Activated T-cell treated with anti-CD3 and anti-CD28 coated beads, Interleukin-2, amount 50 U/mL, for 72 hours (primary cell): ENCODE data around the gene MOCS3. TPM values are rescaled to one million over a fixed set of nuclear protein-coding genes. Genes with fewer than 3 reads are reported as not detected.

Experiments used
- ATAC-seq, 2 donors: fragments of 150-1000 bp; cut with Tn5 transposase; replicated peaks in 1 of 2; 2 replicates each; pipeline ENCODE4 v1.10.0; 2021; ENCODE audit warnings: moderate library complexity in 2 of 2, mild to moderate bottlenecking in 1 of 2
- DNase-seq, 2 donors: peaks; one replicate each; pipeline ENCODE4 v3.0.0; 2021 to 2022; ENCODE audit warnings: mixed read lengths in 1 of 2
- H3K27ac Mint-ChIP-seq: one replicate; pipeline ENCODE4 v1.8.0; 2022; ENCODE audit warnings: mild to moderate bottlenecking, moderate library complexity, mixed read lengths
- H3K27me3 Mint-ChIP-seq: one replicate; pipeline ENCODE4 v1.8.0; 2022; ENCODE audit warnings: low read depth, mixed read lengths
- H3K36me3 Mint-ChIP-seq, 2 donors: one replicate each; pipeline ENCODE4 v1.8.0; 2022; ENCODE audit warnings: mixed read lengths in 2 of 2, mild to moderate bottlenecking in 1 of 2; ENCODE audit not compliant: insufficient read depth in 2 of 2
- H3K4me1 Mint-ChIP-seq: one replicate; pipeline ENCODE4 v1.8.0; 2022; ENCODE audit warnings: low read depth, mixed read lengths
- H3K4me3 Mint-ChIP-seq, 2 donors: one replicate each; pipeline ENCODE4 v1.8.0; 2022; ENCODE audit warnings: mild to moderate bottlenecking in 2 of 2, mixed read lengths in 2 of 2, moderate library complexity in 2 of 2
- H3K9me3 Mint-ChIP-seq, 2 donors: one replicate each; pipeline ENCODE4 v1.8.0; 2022; ENCODE audit warnings: mixed read lengths in 2 of 2
- total RNA-seq, 2 donors: library from RNA; stranded (reverse); gene quantifications; one replicate each; pipeline ENCODE4 v1.2.3, GENCODE V29; 2022

MOCS3 gene
- total RNA-seq, 2 donors from 2014 or later: 4.1 to 4.2 TPM

- no peak overlapping the region for H3K27ac Mint-ChIP-seq
- H3K4me3 Mint-ChIP-seq: no peak overlapping the region
- no peak for DNase-seq
- no peak for ATAC-seq
- no peaks in the 10 kb centered on the region for H3K9me3 Mint-ChIP-seq
- no peaks in the 10 kb centered on the region for H3K27me3 Mint-ChIP-seq
- peaks cover 5 to 40% of the 10 kb centered on the region in 2 donors for H3K36me3 Mint-ChIP-seq
- H3K4me1 Mint-ChIP-seq: peaks cover 88% of the 10 kb centered on the region
Observed at GRCh38 chr20:50924261-50924920, 34.2 kb upstream of the MOCS3 start.

DNA sequence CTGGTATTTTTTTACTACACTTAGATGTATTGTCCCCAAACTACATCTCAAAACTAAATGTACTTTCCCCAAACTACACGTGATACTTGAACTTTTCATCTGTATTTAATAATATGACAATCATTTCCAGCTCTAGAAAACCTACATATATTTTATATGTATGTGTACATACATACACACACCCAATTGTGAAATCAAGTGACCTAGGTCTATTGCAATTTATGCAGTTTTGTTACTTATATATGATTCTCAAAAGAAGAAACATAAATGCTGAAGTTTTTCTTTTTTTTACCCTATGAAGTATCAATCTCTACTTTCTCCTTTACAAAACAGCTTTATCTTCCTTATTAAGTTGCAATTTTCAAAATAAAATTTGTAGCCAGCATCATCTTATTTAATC is 32.1 kb upstream of the MOCS3 start:
- Mint-ChIP-seq H3K4me1 (peaks cover 73% of the 10 kb centered on the region), H3K9me3 (no peaks in the 10 kb centered on the region), H3K27me3 (no peaks in the 10 kb centered on the region), H3K27ac (peak overlapping the region; percentile 91), H3K4me3 (no peak overlapping the region), H3K36me3 (peaks cover 12 to 41% of the 10 kb centered on the region in 2 donors)
- DNase-seq (no peak), ATAC-seq (no peak)

GRCh38 chr20:50928469-50928868 is 30.1 kb upstream of the MOCS3 start:
- no peaks in the 10 kb centered on the region for H3K9me3 Mint-ChIP-seq
- no peaks in the 10 kb centered on the region for H3K27me3 Mint-ChIP-seq
- peaks cover 12 to 38% of the 10 kb centered on the region in 2 donors for H3K36me3 Mint-ChIP-seq
- H3K4me3 Mint-ChIP-seq: peak overlapping the region; percentile 94 to 98
- no peak for ATAC-seq
- no peak for DNase-seq
- peaks cover 69% of the 10 kb centered on the region for H3K4me1 Mint-ChIP-seq
- H3K27ac Mint-ChIP-seq: peak overlapping the region; percentile 99

GRCh38 chr20:50929299-50930138 is 29.1 kb upstream of the MOCS3 start:
- H3K27me3 Mint-ChIP-seq: no peaks in the 10 kb centered on the region
- H3K4me1 Mint-ChIP-seq: peaks cover 60% of the 10 kb centered on the region
- no peaks in the 10 kb centered on the region for H3K9me3 Mint-ChIP-seq
- DNase-seq (peak; percentile 96), ATAC-seq (peak; percentile 72 to 76)
- H3K27ac Mint-ChIP-seq: peak overlapping the region; percentile 99
- H3K4me3 Mint-ChIP-seq: peak overlapping the region; percentile 94 to 98
- peaks cover 12 to 41% of the 10 kb centered on the region in 2 donors for H3K36me3 Mint-ChIP-seq

DNA sequence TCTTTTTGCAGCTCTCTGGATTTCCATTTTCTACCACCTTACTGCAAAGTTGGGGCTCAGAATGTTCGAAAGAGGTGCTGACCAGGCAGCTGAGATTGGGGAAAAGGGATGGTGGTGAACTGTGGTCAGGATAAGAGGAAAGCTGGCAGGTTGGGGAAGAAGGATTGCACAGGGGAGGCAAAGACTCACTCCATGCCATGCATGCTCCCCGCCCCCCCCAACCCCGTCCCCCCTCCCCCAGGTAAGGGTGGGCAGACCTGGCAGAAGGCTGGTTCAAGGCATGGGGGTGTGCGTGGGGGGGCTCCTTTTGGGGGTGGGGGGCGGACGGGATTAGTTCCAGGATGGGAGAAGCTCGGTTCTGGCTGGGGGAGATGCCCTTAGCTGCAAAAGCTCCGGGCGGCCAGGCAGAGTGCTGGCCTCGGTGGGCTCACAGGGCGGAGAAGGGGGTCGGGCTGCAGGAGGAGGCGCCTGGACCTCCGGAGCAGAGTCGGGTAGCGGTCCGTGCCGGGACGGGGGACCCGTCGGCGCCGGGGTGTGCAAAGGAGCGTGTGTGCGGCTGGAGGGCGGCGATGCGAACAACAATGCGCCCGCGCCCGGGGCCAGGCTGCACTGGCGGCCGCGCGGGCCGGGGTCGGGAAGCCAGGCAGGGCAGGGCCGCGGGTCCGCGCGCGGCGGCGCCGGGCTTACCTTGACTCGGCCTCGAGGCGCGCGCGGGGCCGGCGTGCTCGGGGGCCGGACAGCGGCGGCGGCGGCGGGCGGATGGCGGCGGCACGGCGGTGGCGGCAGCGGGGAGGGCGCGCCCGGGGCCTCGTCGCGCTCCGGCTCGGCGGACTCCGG is 28.3 kb upstream of the MOCS3 start:
- Mint-ChIP-seq H3K4me1 (peaks cover 52% of the 10 kb centered on the region), H3K9me3 (no peaks in the 10 kb centered on the region), H3K27me3 (no peaks in the 10 kb centered on the region), H3K36me3 (peaks cover 12 to 38% of the 10 kb centered on the region in 2 donors), H3K27ac (peak overlapping the region; percentile 99), H3K4me3 (peak overlapping the region; percentile 94 to 98)
- peak; percentile 43 to 56 for DNase-seq
- peak in 1 of 2 donors; percentile 8 for ATAC-seq

- H3K27ac Mint-ChIP-seq: peak overlapping the region; percentile 68
- H3K36me3 Mint-ChIP-seq: peaks cover 12 to 33% of the 10 kb centered on the region in 2 donors
- H3K4me3 Mint-ChIP-seq: peak overlapping the region; percentile 85 to 86
- no peak for DNase-seq
- H3K27me3 Mint-ChIP-seq: no peaks in the 10 kb centered on the region
- peaks cover 46% of the 10 kb centered on the region for H3K4me1 Mint-ChIP-seq
- H3K9me3 Mint-ChIP-seq: no peaks in the 10 kb centered on the region
- peak; percentile 47 to 59 for ATAC-seq
Observed at GRCh38 chr20:50930976-50931305, 27.7 kb upstream of the MOCS3 start.

DNA sequence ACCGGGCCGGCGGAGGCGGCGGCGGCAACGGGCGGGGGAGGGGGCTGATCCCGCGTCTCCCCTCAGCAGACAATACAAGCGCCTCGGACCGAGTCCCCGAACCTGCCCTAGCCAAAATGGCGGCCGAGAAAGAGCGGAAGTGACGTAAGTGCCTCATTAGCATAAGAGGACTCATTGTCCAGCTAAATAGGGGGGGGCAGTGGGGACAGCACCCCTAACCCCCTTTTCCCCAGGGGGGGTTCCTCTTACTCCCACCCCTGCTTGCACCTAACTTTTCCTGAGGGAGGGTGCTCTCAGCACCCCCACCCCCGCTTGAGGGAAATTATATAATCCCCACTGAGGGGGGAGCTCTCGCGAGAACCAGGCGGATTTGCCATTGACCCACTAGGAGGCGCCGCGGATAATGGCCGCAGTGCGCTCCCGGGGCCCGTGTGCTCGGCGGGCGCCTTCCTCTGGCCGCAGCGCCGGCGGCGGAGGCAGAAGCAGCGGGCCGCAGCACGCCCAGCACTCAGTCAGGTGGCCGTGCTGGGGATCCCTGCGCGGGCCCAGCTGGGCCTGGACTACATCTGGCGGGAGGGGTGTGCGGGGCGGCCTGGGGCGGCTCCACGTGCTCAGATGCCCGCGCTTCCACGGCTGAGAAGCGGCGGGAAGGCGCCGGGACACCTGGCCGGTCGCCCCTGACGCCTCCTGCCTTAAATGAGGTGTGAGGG is 27.2 kb upstream of the MOCS3 start, which contains the start of gene ADNP:
Gene ADNP (minus strand): TSS at position 132 of the 710 bp plus-strand sequence. CDS start 27,441 bp downstream, outside the sequence.
- H3K27me3 Mint-ChIP-seq: no peaks in the 10 kb centered on the region
- peak within 1 kb of the TSS; percentile 94 to 98 for H3K4me3 Mint-ChIP-seq
- peaks cover 12 to 31% of the 10 kb centered on the region in 2 donors for H3K36me3 Mint-ChIP-seq
- H3K27ac Mint-ChIP-seq: peak within 1 kb of the TSS; percentile 91
- peaks cover 44% of the 10 kb centered on the region for H3K4me1 Mint-ChIP-seq
- no peaks in the 10 kb centered on the region for H3K9me3 Mint-ChIP-seq
- DNase-seq (peak; percentile 90 to 91), ATAC-seq (peak; percentile 78 to 80)

DNA sequence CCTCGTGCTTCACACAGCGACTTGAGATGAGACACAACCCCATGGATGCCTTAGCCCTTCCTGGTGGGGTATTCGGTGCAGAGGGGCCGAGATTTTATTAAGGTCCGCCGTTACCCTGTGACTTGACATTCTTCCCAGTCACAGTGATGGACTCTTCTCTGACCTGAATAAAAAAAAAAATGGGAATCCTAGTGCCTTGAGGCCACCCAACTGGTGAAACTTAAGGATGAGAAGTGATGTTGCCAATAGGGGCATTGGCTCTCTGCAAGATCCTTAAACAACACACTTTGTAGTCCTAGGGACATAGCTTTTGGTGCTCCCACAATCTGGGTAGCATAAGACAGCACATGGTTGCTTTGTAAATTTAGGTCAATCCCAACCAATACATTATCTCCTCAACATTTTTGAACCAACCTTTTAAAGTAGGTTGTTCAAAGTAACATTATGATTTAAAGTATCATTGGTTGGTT is 26.6 kb upstream of the MOCS3 start:
- ATAC-seq (no peak), DNase-seq (no peak)
- peaks cover 38% of the 10 kb centered on the region for H3K4me1 Mint-ChIP-seq
- H3K27ac Mint-ChIP-seq: peak overlapping the region; percentile 88
- H3K4me3 Mint-ChIP-seq: peak overlapping the region; percentile 85 to 86
- H3K36me3 Mint-ChIP-seq: peaks cover 12 to 32% of the 10 kb centered on the region in 2 donors
- H3K27me3 Mint-ChIP-seq: no peaks in the 10 kb centered on the region
- H3K9me3 Mint-ChIP-seq: no peaks in the 10 kb centered on the region

DNA sequence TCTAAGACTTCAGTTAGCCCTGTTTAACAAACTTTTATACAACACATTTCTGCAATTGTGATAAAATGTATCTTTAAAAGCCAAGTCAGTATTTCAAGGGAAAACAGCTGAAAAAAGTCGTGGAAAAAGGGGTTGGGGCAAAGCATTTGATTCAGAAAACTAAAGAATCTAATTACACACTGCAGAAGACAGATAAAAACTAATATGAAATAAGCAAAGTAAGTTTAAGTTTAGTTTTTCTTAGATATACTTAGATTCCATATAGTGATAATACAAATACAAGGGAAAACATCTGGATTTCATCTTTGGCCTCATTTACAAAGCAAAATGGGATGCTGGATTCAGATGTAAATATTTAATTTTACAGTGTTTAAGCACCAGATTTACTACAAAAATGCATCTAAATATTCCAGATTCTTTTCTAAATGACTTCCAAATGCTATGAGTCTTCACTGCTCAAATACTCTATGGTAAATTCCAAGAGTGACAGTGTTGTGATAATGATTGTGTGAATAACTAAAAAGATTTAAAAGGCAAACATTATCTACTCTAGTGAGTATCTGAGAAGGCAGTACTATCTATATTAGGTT is 25.8 kb upstream of the MOCS3 start:
- Mint-ChIP-seq H3K36me3 (peaks cover 12 to 26% of the 10 kb centered on the region in 2 donors), H3K9me3 (no peaks in the 10 kb centered on the region), H3K27me3 (no peaks in the 10 kb centered on the region), H3K27ac (peak overlapping the region; percentile 88), H3K4me3 (peak overlapping the region in 1 of 2 donors; percentile 20), H3K4me1 (peaks cover 31% of the 10 kb centered on the region)
- DNase-seq (no peak), ATAC-seq (no peak)

GRCh38 chr20:50933589-50933988 is 25.0 kb upstream of the MOCS3 start:
- Mint-ChIP-seq H3K4me3 (no peak overlapping the region), H3K36me3 (peaks cover 10 to 22% of the 10 kb centered on the region in 2 donors), H3K9me3 (no peaks in the 10 kb centered on the region), H3K27ac (no peak overlapping the region), H3K27me3 (no peaks in the 10 kb centered on the region), H3K4me1 (peaks cover 23% of the 10 kb centered on the region)
- DNase-seq: no peak
- no peak for ATAC-seq

DNA sequence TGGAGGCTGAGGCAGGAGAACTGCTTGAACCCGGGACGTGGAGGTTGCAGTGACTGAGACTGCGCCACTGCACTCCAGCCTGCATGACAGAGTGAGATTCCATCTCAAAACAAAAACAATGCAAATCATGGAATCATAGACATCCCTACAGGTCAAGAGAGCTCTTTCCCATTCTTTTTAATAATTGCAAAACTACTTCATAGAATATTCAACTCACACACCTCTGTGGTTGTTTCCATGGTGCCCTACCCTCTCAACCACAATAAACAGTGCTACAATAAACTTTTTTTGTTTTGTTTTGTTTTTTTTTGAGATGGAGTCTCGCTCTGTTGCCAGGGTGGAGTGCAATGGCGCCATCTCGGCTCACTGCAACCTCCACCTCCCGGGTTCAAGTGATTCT is 15.5 kb upstream of the MOCS3 start:
- Mint-ChIP-seq H3K36me3 (peaks cover 3 to 13% of the 10 kb centered on the region in 2 donors), H3K27ac (no peak overlapping the region)
- DNase-seq: no peak

More for the DNA sequence above, 15.5 kb upstream of the MOCS3 start:
- no peak overlapping the region for H3K4me3 Mint-ChIP-seq
- H3K9me3 Mint-ChIP-seq: no peaks in the 10 kb centered on the region
- no peaks in the 10 kb centered on the region for H3K4me1 Mint-ChIP-seq
- no peak for ATAC-seq
- H3K27me3 Mint-ChIP-seq: no peaks in the 10 kb centered on the region
